Measurements from ENCODE around the gene PLXNB2. TPM values are rescaled to one million over a fixed set of nuclear protein-coding genes. Genes with fewer than 3 reads are reported as not detected.
A peak's percentile ranks its signal among the peaks of the same experiment; 100 is the strongest.

The PLXNB2 gene
- total RNA-seq, 1 experiment from 2014 or later = 236 TPM

GRCh38 chr22:50287731-50288130 lies 19.7 kb downstream of the PLXNB2 start:
- RAD21 ChIA-PET (ENCODE audit: low non-redundant PET in 1 of 2, low total read pairs in 2 of 2, uncharacterized antibody in 2 of 2, unreplicated experiment in 2 of 2) = no interaction called here
- Histone ChIP-seq H3K4me3 (replicated peaks in 1 of 2; ENCODE audit: low read depth in 1 of 2, low read length in 2 of 2) (no peak overlapping the region), H2AFZ (ENCODE audit: low read depth, low read length, poor library complexity, severe bottlenecking) (no peak overlapping the region), H4K20me1 (ENCODE audit: insufficient read depth) (no peaks in the 10 kb centered on the region), H3K79me2 (ENCODE audit: insufficient read depth, low read length) (peaks cover 60% of the 10 kb centered on the region), H3K27me3 (ENCODE audit: insufficient read depth, low read length) (no peaks in the 10 kb centered on the region), H3K27ac (ENCODE audit: low read depth, low read length) (peak overlapping the region; percentile 33; the same call in 1 of the 2 replicates), H3K9me3 (ENCODE audit: control insufficient read depth in 1 of 2, insufficient read depth in 1 of 2, low read depth in 1 of 2, low read length in 2 of 2) (no peaks in the 10 kb centered on the region), H3K36me3 (ENCODE audit: control insufficient read depth in 1 of 2, insufficient read depth in 2 of 2, low read length in 2 of 2) (peaks cover 18 to 56% of the 10 kb centered on the region in 2 experiments; a peak in 3 of 4 replicates), H3K9me2 (ENCODE audit: insufficient read depth) (no peaks in the 10 kb centered on the region), H3K4me2 (ENCODE audit: low read length) (no peak overlapping the region), H3K4me1 (ENCODE audit: control insufficient read depth in 1 of 2, insufficient read depth in 2 of 2, low read length in 2 of 2) (peaks cover 13 to 16% of the 10 kb centered on the region in 2 experiments), H3K9ac (ENCODE audit: low read length) (no peak overlapping the region)
- CTCF ChIA-PET = no interaction called here
- DNase-seq (ENCODE audit: low read depth, low spot score) = no peak
- BruUV-seq (replicated peaks) = no TSS peak
- TF ChIP-seq ELF1 (IDR thresholded peaks at IDR 0.05; ENCODE audit: borderline replicate concordance, low read depth) (no peak), CEBPB (IDR thresholded peaks at IDR 0.05; ENCODE audit: low read depth) (no peak), ATF3 (IDR thresholded peaks at IDR 0.05) (no peak), ZFX (IDR thresholded peaks at IDR 0.05) (no peak), ZBTB33 (IDR thresholded peaks at IDR 0.05; ENCODE audit: extremely low read depth, insufficient replicate concordance, low read length) (no peak), EZH2 (IDR thresholded peaks at IDR 0.05) (no peak), YY1 (IDR thresholded peaks at IDR 0.05; ENCODE audit: extremely low read depth, insufficient replicate concordance, low read depth, low read length) (no peak), MAX (IDR thresholded peaks at IDR 0.05) (no peak), TCF7L2 (IDR thresholded peaks at IDR 0.05; ENCODE audit: borderline replicate concordance, extremely low read depth, insufficient read depth, insufficient read length) (no peak), RAD21 (IDR thresholded peaks at IDR 0.05; ENCODE audit: low read depth) (no peak), SIN3A (IDR thresholded peaks at IDR 0.05; ENCODE audit: low read depth) (no peak), FOSL1 (IDR thresholded peaks at IDR 0.05; ENCODE audit: low read depth) (no peak), POLR2A (IDR thresholded peaks at IDR 0.05; ENCODE audit: borderline replicate concordance, extremely low read depth, insufficient read depth, insufficient read length) (no peak), SRF (IDR thresholded peaks at IDR 0.05; ENCODE audit: low read depth) (no peak), EGR1 (IDR thresholded peaks at IDR 0.05; ENCODE audit: low read depth) (no peak), JUND (IDR thresholded peaks at IDR 0.05) (no peak), ZNF274 (IDR thresholded peaks at IDR 0.05; ENCODE audit: low read depth, low read length) (no peak), EZH2phosphoT487 (IDR thresholded peaks at IDR 0.05; ENCODE audit: borderline replicate concordance) (no peak), SP1 (IDR thresholded peaks at IDR 0.05; ENCODE audit: low read depth) (no peak)
- POLR2A ChIA-PET = no interaction called here
- intact Hi-C loops (cut with micrococcal nuclease) = no loop called here
- ATAC-seq = no peak
